IMR-90 (cell line): ENCODE data around the gene UBE2A. TPM values are rescaled to one million over a fixed set of nuclear protein-coding genes. Genes with fewer than 3 reads are reported as not detected.

Experiments used
- polyA plus RNA-seq, 3 experiments: library from polyadenylated mRNA; depleted of rRNA; stranded (reverse); fragments of >200 nt; gene quantifications; 2 replicates each; pipeline ENCODE4 v1.2.3, GENCODE V29; 2012; ENCODE audit warnings: low replicate concordance in 1 of 3
- total RNA-seq: library from RNA; depleted of rRNA; stranded (reverse); fragments of >200 nt; gene quantifications from 2 replicates; pipeline ENCODE4 v1.2.3, GENCODE V29; 2012; rRNA removed

UBE2A gene
- total and polyA plus RNA-seq, 2 of the 4 experiments (the other 2 are of a cell fraction), result 12.9 to 50.5 TPM

Other genes starting within 250 kb of the UBE2A start
- gene SLC25A43, start 175.2 kb upstream of the UBE2A start, total RNA-seq, result 12.2 and 12.5 TPM in 2 replicates
- gene SLC25A43, start 175.2 kb upstream of the UBE2A start, polyA plus RNA-seq (2012; rRNA removed), result 10.3 and 12.3 TPM in 2 replicates
- gene SLC25A5, start 106.1 kb upstream of the UBE2A start, total RNA-seq, result 216 and 282 TPM in 2 replicates
- 247 and 337 TPM in 2 replicates for gene SLC25A5, start 106.1 kb upstream of the UBE2A start, polyA plus RNA-seq (2012; rRNA removed)
- 33.2 and 47.5 TPM in 2 replicates for gene STEEP1, start 9.2 kb upstream of the UBE2A start, total RNA-seq
- 15.1 and 16.7 TPM in 2 replicates for gene STEEP1, start 9.2 kb upstream of the UBE2A start, polyA plus RNA-seq (2012; rRNA removed)
- 2.2 and 3.6 TPM in 2 replicates for gene NKRF, start 31.9 kb downstream of the UBE2A start, total RNA-seq
- gene NKRF, start 31.9 kb downstream of the UBE2A start, polyA plus RNA-seq (2012; rRNA removed), result 4.1 TPM in 2 replicates
- gene SEPTIN6, start 118.6 kb downstream of the UBE2A start, total RNA-seq, result 14.2 and 19.0 TPM in 2 replicates
- gene SEPTIN6, start 118.6 kb downstream of the UBE2A start, polyA plus RNA-seq (2012; rRNA removed), result 13.9 and 16.2 TPM in 2 replicates
- 0.18 and 0.28 TPM in 2 replicates for gene SOWAHD, start 184.0 kb downstream of the UBE2A start, total RNA-seq
- gene SOWAHD, start 184.0 kb downstream of the UBE2A start, polyA plus RNA-seq (2012; rRNA removed), result 0.13 and 0.17 TPM in 2 replicates
- 681 and 716 TPM in 2 replicates for gene RPL39, start 217.1 kb downstream of the UBE2A start, total RNA-seq
- 2,279 and 2,357 TPM in 2 replicates for gene RPL39, start 217.1 kb downstream of the UBE2A start, polyA plus RNA-seq (2012; rRNA removed)